ENCODE measurements around the gene ARHGAP9.

GRCh38 chr12:57431654-57432188 is 47.9 kb downstream of the ARHGAP9 start:
- TF ChIP-seq CTCF (IDR thresholded peaks at IDR 0.05) (no peak), RAD21 (IDR thresholded peaks at IDR 0.05; ENCODE audit: low read length) (no peak), TAF1 (IDR thresholded peaks at IDR 0.05; ENCODE audit: borderline replicate concordance, low read depth, low read length) (no peak), POLR2AphosphoS5 (IDR thresholded peaks at IDR 0.05; ENCODE audit: low read depth, low read length) (no peak), GATA2 (CRISPR knock-in tag; IDR thresholded peaks at IDR 0.05) (no peak), NRF1 (IDR thresholded peaks at IDR 0.05; ENCODE audit: low read depth, low read length) (no peak), REST (IDR thresholded peaks at IDR 0.05; ENCODE audit: low read depth, low read length) (no peak), MAX (IDR thresholded peaks at IDR 0.05; ENCODE audit: low read depth) (no peak), RFX5 (IDR thresholded peaks at IDR 0.05; ENCODE audit: low read length) (no peak), YY1 (IDR thresholded peaks at IDR 0.05; ENCODE audit: low read depth) (no peak), JUND (IDR thresholded peaks at IDR 0.05) (no peak), RXRA (IDR thresholded peaks at IDR 0.05; ENCODE audit: borderline replicate concordance, low read depth) (no peak), FOXM1 (IDR thresholded peaks at IDR 0.05; ENCODE audit: low read depth) (no peak)

All from SK-N-SH (cell line).